Hematopoietic multipotent progenitor cell treated with erythropoietin and hydrocortisone succinate and interleukin-3 and kit ligand, for 6 days (in vitro differentiated cells): ENCODE measurements around the gene GRIN2B.

Experiments used
- DNase-seq: peaks from one replicate; pipeline ENCODE4 v3.0.0-alpha.2; 2015

Gene GRIN2B

DNA sequence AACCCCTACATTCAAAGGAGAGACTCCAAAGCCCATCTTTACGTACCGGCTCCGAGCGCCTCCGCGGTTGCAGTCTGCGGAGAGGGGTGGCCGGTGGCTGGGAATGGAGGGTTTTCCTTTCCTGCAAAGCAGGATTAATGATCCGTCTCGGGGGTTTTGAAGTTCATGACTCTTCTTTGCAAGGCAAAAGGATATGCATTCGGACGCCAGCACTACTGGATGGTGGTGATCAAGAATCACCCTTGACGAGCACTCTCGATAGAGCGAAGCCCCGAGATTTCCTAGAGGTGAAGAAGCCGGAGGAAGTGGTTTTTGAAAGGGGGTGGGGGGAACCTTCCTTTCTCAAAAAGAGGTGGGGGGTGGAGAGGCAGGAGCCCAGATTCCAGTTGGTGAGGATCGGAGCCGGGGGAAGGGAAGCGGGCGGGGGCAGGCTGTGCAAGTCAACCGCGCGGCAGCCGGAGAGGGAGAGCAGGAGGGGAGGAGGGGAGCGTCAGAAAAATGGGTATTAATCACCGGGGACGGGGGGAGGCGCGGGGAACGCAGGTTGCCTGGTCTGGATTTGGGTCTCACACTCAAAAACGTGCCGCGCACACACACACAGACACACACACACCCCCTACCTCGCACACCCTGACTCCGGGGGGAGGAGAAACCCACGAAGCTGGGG, at the start of gene GRIN2B:
Gene GRIN2B, minus strand, starts transcription at position 307 of the 667 bp plus-strand sequence. CDS start 115,394 bp downstream, outside the sequence.
- no peak for DNase-seq

DNA sequence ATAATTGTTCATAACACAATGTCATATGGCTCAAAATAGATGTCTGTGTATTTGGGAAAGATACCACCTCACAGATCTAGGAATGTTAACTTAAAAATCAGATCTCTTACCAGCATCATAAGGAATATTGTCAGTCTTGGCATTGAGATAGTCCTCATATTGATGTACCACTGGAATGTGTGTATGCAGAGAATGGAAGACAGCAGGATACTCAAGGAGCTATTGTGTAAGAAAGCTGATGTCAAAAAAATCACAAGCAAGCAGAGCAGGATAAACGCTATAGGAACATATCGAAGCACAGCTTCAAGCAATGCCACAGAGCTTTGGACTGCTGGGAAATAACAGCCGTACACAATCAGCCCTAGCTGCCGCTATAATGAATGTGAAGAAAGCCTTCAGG, 45.1 kb upstream of the GRIN2B start:
- no peak for DNase-seq

DNA sequence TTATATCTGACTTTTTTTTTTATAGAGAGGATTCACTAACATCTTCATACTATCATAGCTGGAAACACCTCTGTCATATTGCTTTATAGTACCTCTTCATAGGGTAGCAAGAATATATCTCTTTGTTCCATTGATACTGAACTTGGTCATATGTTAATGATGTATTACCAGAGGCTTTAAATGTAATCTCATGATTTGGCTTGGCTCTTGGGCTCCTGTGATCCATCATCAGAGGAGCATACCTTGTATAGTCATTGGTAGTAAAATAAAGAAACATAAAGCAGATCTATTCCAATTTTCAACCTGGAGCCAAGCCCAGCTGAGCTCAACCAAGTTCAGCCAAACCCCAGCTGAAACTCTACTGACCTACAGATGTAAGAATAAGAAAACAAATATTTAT, 43.2 kb upstream of the GRIN2B start:
- no peak for DNase-seq

DNA sequence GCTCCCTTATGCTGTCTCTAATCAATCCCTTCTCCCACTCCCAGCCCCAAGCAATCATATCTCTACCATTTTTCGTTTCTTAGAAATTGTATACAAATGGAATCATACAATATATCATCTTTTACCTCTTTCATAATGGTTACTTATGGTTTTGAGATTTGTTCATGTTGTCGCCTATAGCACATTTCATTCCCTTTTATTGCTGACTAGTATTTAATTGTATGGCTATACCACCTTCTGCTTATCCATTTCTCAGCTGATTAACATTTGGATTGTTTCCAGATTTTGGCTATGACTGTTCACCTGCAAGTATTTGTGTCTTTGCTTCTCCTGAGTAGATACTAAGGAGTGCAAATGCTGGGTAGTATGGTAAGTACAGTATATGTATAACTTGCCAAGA, 36.7 kb upstream of the GRIN2B start:
- DNase-seq, result no peak

DNA sequence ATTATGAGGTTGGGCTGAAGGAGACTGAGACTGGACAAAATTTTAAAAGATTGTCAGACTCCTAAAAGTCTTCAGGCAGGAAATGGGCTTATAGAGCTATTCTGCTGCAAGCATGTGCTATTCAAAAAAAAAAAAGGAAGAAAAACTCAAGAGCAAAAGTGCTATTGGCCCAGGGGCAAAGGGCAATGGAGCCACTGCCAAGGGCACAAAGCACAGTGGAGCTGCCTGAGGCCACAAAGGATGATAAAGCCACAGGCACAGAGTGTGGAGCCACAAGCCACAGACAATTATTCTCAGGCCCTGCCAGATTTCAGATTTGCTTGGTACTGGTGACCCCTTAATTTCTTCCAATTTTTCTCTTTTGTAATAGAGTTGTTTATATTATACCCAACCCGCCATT, 29.6 kb upstream of the GRIN2B start:
- DNase-seq, result no peak

DNA sequence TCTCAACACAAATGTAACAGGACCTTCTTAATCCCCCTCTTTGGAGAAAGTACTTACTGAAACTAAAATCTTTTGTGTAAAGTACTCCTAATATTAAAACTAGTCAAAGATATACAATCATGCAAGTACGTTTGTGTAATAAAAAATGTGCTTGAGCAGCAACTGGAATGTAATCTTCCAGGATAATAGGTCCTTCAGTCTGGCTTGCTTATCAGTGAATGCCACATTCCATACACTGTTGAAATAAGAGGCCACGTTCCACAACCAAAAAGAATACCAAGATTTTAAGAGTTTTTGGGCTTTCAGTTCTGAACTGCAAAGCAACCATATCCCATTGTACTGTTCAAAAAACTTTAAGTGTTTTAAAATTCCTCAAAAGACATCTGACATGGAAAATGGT, 26.2 kb upstream of the GRIN2B start:
- DNase-seq, result no peak

DNA sequence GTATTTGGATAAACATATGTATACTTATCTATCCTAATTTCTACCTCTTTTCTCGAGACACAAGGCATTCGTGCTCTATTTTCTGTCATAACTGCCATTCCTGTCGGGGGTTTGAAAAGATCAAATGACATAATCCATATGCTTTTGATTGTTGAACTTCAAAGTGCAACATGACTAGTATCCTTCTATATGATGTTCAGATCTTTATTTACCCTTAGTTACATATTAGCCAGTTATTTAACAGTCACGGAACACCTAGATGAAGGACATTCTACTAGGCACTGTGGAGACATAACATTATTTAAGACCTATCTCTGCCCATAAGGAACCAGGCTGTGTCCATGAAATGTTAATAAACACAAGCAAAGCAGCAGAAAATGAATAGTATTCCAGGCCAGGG, 11.2 kb upstream of the GRIN2B start:
- no peak for DNase-seq

DNA sequence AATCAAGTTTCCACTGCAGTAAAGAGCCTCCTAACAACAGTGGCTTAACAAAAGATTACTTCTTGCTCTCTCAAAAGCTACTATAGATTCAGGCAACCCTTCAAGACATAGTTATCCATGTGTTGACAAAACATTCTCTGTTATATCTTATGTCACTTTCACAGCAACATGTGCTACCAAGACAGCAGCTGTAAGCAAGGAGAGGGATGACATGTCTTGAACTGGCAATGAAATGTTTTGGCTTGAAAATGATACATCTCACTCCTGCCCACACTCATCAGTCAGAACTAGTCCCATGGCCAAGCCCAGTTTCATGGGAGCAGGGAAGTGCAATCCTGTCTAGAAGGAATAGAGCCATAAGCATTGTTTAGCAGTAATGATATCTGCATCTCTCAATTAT, 10.7 kb upstream of the GRIN2B start:
- DNase-seq, result no peak

DNA sequence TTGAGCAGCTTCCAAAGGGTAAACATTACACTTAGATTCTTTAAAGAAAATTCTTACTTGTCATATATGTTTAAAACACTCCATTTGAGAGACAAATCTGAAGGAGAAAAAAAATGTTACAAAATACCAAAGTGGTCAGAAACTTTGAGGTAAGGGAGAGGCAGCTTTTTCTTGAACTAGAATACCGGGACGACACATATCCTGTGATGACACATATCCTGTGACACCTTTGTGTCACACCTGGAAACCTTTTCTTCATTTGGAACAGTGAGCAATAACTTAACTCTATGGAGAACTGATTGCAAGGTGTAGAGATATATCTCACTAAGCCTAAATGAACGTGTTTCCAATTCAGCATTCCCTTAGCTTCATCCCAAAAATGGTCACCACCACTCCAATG, 4.6 kb upstream of the GRIN2B start:
- DNase-seq, result no peak

DNA sequence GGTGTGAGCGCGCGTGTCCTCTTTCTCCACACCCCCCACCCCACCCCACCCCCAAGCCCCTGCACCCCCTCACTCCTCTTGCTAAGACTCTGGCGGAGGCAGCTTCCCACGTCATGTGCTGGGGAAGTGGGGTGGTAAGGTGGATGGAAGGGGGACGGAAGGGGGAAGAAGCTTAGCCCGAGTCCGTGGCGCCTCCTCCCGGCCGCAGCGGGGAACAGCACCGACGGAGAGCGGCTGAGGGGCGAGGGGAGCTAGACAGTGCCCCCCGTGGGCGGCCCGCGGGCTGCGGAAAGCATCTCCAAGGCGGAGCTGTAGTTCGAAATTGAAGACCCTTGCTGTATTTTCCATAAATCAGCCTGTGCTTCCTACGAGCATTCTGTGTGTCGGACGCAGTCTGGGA, 588 bp upstream of the GRIN2B start:
- DNase-seq, result no peak

DNA sequence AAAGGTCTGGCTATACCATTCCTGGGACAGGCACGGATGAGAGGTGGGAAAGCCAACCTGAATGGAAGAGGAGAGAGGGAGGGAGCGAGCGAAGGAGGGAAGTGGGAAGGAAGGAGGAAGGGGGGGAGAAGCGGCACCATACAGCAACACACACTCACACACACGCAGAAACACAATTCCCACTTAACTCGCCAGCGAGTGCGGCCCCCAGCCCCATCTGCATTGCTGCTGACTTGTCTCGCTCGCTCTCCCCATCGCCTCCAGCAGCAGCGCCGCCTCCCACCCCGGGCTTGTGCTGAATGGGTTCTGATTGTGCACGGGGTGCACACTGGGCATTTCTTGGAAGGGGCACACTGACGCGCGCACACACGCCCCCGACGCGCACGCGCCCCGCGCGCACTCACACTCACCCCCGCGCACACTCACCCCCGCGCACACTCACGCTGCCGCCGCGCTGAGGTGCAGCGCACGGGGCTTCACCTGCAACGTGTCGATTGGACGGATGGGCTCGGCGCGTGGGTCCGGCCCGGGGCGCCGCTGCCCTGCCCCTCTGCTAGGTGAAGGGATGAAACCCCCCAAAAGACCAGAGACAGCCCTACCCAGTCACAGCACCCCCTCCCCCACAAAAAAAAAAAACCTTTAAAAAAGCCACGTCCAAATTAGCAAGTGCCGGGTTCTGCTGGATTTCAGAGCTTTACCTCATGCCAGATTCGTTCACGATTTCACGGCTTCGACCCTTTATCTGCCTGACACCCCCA, 685 bp downstream of the GRIN2B start:
- no peak for DNase-seq

DNA sequence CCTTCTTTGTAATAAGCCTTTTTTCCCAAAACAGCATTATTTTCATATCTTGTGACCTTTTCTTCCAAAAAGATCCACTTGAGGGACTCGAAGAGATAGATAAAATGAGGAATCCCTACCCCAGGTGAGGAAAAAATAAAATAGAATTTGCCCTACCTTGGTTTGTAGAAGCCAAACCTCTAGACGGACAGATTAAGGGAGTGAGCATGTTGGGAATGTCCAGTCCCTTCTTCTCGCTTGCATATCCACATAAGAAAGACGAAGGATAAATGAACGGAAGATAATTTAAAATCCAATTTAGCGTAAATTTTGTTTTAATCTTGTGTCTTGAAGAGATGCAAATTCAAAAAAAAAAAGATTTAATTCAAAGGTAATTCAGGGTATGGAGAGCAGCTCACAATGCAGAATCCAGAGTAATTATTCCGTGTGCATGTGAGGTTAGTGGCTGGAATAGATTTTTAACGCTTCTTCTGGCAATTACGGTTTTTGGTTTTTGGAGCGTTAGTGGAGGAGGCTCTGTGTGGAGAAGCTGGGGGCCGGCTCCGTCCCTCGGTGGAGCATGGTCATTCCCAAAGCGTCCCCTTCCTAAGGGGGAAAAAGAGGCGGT, 1.5 kb downstream of the GRIN2B start:
- no peak for DNase-seq

DNA sequence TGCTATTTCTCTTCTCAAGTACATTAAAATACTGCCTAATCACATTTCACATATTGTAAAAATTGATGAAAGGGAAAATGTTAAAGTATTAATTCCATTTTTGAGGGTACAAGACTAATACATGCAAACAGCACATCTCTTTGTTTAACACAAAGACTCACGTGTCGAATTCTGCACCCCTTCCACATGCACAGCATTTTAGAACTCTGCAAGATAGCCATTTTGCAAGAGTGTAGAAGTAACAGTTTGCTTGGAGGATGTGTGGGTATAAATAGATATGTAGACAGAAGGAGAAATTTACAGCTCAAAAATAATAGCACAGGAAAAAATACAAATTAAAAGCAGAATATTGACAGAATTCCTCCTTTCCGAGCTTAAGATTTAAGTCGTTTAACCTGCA, 2.5 kb downstream of the GRIN2B start:
- no peak for DNase-seq

DNA sequence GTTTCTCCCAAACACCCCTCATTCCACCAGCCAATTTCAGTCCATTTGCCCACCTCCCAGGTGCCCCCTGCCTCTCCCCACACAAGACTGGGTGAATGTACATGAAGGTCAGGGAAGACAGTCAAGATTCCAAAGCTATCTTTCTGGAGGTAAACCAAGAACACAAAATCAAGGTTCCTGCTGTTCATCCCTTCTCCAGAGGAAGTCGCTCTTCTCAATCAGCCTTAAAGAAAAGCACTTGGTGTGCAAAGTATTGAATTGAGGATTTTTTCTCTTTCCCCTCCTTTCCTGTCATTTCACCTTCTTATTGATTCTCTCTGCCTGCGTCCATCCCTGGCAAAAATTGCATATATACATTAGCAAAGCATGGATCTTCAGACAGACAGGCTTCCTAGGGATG, 4.5 kb downstream of the GRIN2B start:
- DNase-seq, result no peak

DNA sequence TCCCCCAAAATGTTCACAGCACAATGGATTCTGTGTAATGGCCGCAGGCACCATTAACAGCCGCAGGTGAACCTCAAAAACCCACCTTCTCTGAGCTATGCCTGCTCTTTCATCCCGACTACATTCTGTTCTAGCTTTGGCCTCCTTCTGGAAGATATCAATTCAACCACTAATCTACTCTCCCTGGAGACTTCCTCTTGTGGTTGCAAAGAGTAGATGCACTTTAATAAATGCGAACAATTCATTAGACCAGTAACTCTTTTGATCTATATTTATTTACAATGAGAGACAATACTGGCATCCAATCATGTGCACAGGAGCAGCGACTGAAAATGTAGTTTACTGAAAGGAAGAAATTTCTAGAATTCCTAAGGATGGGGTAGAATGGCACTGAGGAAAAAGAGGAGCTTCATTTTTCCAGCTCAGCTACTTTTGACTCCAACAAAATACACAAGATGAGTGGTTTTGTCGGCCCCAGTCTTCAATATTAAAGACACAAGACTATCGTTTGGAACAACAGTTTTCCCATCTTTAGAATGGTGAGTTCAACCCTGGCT, 5.3 kb downstream of the GRIN2B start:
- no peak for DNase-seq

DNA sequence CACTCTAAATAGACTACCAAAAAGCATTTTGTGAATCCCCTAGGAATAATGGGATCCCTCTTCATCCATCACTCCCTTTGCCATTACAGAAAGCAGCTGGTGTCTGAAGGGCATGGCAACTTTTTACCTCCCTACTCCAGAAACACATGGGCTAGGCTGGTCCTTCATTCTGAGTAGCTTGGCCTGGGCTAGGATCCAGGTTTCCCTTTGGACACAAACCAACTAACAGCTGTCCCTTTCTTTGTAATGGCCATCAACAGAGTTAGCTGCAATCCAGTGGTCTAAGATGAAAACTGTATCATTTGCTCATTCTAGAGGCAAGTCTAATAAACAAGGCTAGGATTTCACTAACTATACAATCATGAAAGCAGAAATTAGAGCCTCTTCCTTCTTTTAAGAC, 7.4 kb downstream of the GRIN2B start:
- no peak for DNase-seq

DNA sequence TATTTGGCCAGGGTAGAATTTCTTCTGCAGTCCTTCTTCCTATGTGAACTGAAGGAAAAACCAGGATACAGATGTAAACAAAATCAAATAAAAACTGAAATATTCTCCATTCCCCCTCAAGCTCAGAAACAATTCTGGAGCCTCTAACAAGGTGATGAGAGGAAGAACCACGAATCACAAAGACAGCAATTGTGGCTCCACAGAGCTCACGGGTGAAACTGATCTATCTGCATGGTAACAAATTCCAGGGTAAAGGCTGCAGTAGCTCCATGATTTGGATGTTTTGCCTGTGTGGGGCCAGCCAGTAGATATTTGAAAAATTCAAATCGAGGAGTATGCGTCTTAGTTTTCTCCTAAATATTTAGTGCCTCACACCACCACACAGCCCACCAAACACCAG, 10.6 kb downstream of the GRIN2B start:
- no peak for DNase-seq

DNA sequence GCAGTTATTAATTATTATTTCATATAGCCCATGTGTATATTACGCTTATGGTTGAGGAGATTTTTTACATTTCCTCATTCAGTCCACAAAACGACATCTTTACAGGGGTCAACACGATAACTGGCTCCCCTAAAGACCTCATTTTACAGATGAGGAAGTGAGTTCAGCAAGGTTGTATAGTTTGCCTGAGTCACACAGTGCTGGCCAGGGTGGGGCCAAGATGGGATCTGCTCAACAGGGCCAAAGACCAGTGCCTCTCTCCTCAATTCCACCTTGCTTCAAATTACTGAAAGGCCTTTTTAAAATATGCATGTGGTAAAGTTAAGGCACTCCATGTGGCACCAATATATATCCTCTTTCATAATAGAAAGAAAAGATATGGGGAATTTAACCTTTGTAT, 13.1 kb downstream of the GRIN2B start:
- no peak for DNase-seq

DNA sequence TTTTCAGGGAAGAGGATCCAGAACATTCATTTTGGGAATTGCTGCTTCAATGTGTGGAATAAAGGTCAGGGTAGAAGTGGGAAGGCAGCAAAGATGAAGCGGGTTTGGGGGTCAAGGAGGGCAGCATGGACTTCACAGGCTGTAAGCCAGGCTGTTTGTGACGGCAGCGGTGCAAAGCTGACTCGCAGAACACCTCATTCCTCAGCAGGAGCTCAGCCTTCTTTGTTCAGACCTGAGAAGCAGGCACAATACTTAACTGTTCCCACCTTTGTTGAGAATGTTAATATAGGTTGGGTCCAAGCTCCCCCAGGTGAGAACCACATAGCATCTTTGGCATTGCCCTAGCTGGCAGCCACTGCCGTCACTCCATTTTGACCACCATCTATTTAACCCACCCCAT, 16.7 kb downstream of the GRIN2B start:
- DNase-seq, result no peak

DNA sequence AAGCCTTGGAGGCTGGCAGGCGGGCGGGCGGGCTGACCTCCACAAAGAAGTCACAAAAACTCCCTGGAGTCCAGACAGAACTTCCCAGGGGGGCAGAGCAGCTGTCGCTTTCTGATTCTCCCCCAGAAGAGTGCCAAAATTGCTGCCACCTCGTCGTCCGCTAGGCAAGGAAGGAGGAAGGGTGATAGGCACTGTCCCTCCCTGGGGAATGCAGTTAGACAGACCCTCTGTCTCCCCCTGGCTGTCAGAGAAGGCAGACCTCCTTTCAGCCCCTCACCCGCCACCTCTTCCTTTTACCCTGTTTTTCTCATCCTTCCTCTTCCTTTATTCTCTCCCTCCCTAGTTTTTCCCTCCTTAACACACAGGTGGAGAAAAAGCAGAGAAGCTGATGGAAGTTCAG, 18.7 kb downstream of the GRIN2B start:
- DNase-seq, result peak; percentile 21

DNA sequence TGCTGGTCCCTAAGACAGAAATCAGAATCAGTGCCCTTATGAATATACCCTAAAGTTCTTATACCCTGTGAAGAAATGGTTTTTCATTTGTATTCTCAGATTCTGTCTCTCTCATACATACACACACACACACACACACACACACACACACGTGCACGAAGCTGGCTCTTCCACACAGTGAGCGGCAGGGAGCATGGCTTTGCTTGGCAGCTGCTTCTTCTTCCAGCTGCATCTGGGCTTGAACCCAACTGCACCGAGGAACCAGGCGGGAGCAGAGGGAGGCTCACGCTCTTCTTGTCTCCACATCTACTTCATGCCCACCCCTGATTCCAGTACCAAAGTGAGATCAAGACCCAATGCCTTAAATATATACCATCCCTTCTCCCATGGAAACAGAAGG, 19.4 kb downstream of the GRIN2B start:
- no peak for DNase-seq

DNA sequence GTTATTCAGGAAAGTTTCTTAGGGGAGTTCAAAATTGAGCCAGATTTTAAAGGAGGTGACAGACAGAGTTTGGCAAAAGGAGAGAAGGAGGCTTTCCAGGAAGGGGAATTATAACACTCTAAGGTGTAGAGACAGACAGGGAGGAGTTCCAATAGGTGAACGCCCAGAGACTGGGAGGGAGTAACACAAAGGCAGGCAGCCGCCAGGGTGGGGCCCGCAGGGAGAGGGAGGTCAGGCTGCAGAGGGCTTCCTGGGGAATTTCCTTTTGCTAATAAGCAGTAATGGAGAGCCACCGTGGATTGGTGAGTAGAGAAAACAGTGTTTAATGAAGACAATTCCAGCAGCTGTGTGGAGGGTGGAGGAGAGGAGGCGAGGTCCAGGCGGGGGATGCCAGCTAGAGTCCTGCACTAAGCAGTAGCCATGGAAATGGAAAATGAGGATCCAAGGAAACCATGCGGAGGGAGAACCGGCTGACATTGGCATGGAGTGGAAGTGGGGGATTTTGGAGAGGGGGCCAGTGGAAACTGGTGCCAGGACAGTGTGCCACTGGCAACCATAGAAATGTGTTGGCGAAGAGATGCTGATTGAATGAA, 22.2 kb downstream of the GRIN2B start:
- DNase-seq, result no peak

DNA sequence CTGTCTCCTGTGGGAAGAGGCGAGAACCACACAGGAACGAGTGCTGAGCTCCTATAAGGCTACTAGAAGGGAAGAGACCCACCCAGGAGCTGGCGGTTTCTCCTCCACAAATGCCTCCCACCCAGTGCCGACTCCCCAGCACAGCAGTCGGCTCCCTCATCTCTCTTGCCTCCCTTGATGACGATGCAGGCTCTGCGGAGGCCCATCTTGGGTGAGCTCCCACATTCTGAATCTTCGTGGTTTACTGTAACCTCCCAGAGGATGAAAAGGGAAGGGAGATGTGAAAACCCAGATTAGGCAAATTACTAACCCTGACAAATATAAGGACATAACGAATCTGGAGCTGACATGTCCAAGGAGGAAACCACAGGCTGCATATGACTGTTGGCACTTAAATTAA, 23.8 kb downstream of the GRIN2B start:
- no peak for DNase-seq
